CD4-positive, alpha-beta T cell treated with Interleukin-17A for 1 hour (primary cell): Measurements from ENCODE around the gene NFKBIE.

Source experiments
- DNase-seq: peaks from one replicate; pipeline ENCODE4 v3.0.0-alpha.2; 2020

Gene NFKBIE

GRCh38 chr6:44257025-44257752 lies 8.2 kb downstream of the NFKBIE start, which contains the start of gene SLC35B2:
TSS of gene SLC35B2 (minus strand) at chr6:44257528. CDS start at chr6:44257410, 118 bp downstream.
- DNase-seq = peak; percentile 78

- no peak for DNase-seq
Observed at GRCh38 chr6:44256775-44257024, 8.7 kb downstream of the NFKBIE start.

GRCh38 chr6:44255871-44256774 lies 9.2 kb downstream of the NFKBIE start:
- peak; percentile 58 for DNase-seq

GRCh38 chr6:44255105-44255808 lies 10.1 kb downstream of the NFKBIE start:
- DNase-seq = no peak

- DNase-seq = peak; percentile 58
Observed at GRCh38 chr6:44254191-44255104, 10.9 kb downstream of the NFKBIE start.

GRCh38 chr6:44253307-44254101 lies 11.8 kb downstream of the NFKBIE start:
- peak; percentile 73 for DNase-seq

GRCh38 chr6:44251576-44252524 lies 13.5 kb downstream of the NFKBIE start:
- DNase-seq = no peak

GRCh38 chr6:44250718-44251123 lies 14.6 kb downstream of the NFKBIE start:
- DNase-seq = no peak

- no peak for DNase-seq
Observed at GRCh38 chr6:44250067-44250717, 15.2 kb downstream of the NFKBIE start.

GRCh38 chr6:44249082-44249748 lies 16.1 kb downstream of the NFKBIE start:
- no peak for DNase-seq

- DNase-seq = no peak
Observed at GRCh38 chr6:44248579-44248978, 16.8 kb downstream of the NFKBIE start.

- peak; percentile 89 for DNase-seq
Observed at GRCh38 chr6:44247338-44248302, 17.7 kb downstream of the NFKBIE start.

GRCh38 chr6:44246663-44247337 lies 18.6 kb downstream of the NFKBIE start, which contains the start of gene HSP90AB1:
TSS of gene HSP90AB1 (plus strand) at chr6:44247101. CDS start at chr6:44248630, 1,529 bp downstream.
- DNase-seq = peak; percentile 99

- peak; percentile 88 for DNase-seq
Observed at GRCh38 chr6:44245912-44246662, 19.3 kb downstream of the NFKBIE start.

- DNase-seq = no peak
Observed at GRCh38 chr6:44245391-44245911, 19.9 kb downstream of the NFKBIE start.

GRCh38 chr6:44243345-44243744 lies 22.0 kb downstream of the NFKBIE start:
- no peak for DNase-seq
